Activated CD8-positive, alpha-beta memory T cell treated with anti-CD3 and anti-CD28 coated beads, Interleukin-2, amount 50 U/mL, for 4 hours (primary cell): Measurements from ENCODE around the gene REL.
"Not testable (repeated sequence)": the region's sequence is repeated elsewhere in the genome, so short reads cannot be mapped to it uniquely, and the experiment has no call there.

Experiments used
- DNase-seq: peaks from one replicate; pipeline ENCODE4 v3.0.0-alpha.2; 2020

Gene REL

GRCh38 chr2:60926741-60927552 lies 45.6 kb downstream of the REL start:
- DNase-seq: no peak

GRCh38 chr2:60932061-60932460 lies 50.7 kb downstream of the REL start:
- not testable (repeated sequence) for DNase-seq

- DNase-seq: no peak
Observed at GRCh38 chr2:60932954-60933353, 51.6 kb downstream of the REL start.

GRCh38 chr2:60934165-60934722 lies 52.9 kb downstream of the REL start:
- DNase-seq: no peak

- no peak for DNase-seq
Observed at GRCh38 chr2:60936757-60937156, 55.4 kb downstream of the REL start.

GRCh38 chr2:60938301-60938700 lies 56.9 kb downstream of the REL start:
- no peak for DNase-seq

- DNase-seq: no peak
Observed at GRCh38 chr2:60939622-60940021, 58.2 kb downstream of the REL start.

GRCh38 chr2:60945341-60945740 lies 64.0 kb downstream of the REL start:
- DNase-seq: no peak

GRCh38 chr2:60947056-60947455 lies 65.7 kb downstream of the REL start:
- no peak for DNase-seq

GRCh38 chr2:60948161-60948560 lies 66.8 kb downstream of the REL start:
- no peak for DNase-seq

GRCh38 chr2:60948926-60949579 lies 67.7 kb downstream of the REL start:
- no peak for DNase-seq

GRCh38 chr2:60954139-60954538 lies 72.8 kb downstream of the REL start:
- no peak for DNase-seq

GRCh38 chr2:60957224-60957623 lies 75.8 kb downstream of the REL start:
- DNase-seq: no peak

GRCh38 chr2:60957643-60958042 lies 76.3 kb downstream of the REL start:
- DNase-seq: no peak

- no peak for DNase-seq
Observed at GRCh38 chr2:60958361-60958760, 77.0 kb downstream of the REL start.

- DNase-seq: no peak
Observed at GRCh38 chr2:60958800-60959199, 77.4 kb downstream of the REL start.

- DNase-seq: no peak
Observed at GRCh38 chr2:60959501-60959900, 78.1 kb downstream of the REL start.

GRCh38 chr2:60960706-60961105 lies 79.3 kb downstream of the REL start:
- DNase-seq: no peak

GRCh38 chr2:60961457-60961856 lies 80.1 kb downstream of the REL start:
- no peak for DNase-seq

- no peak for DNase-seq
Observed at GRCh38 chr2:60962528-60962927, 81.2 kb downstream of the REL start.

GRCh38 chr2:60963190-60963589 lies 81.8 kb downstream of the REL start:
- DNase-seq: no peak

GRCh38 chr2:60964651-60965498 lies 83.5 kb downstream of the REL start:
- no peak for DNase-seq

- DNase-seq: no peak
Observed at GRCh38 chr2:60965499-60965785, 84.1 kb downstream of the REL start.
